HuH-7.5 (cell line): ENCODE data around the gene INTS7.
"Not testable (repeated sequence)": the region's sequence is repeated elsewhere in the genome, so short reads cannot be mapped to it uniquely, and the experiment has no call there.

ENCODE experiments used
- DNase-seq: peaks from one replicate; pipeline ENCODE4 v3.0.0; 2011; ENCODE audit warnings: low spot score

The INTS7 gene

GRCh38 chr1:211985556-211986264 is 49.6 kb downstream of the INTS7 start:
- DNase-seq, result no peak

DNA sequence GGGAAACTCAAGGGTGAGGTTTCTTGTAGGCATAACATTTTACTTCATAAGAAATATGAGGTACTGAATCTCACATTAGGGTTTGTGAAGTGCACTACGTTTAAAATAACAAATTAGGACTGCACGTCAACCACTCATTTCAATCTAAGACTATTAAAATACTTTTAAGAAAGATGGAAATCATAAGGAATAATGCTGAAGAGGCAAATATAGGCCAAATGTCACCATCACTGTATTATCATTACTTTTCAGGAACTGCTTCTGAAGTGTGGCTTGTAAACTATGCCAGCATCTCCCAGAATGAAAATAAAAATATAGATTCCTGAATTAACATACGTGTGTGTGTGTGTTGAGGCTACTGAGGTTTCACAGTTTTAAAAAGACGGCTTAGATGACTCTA is 56.8 kb downstream of the INTS7 start:
- DNase-seq, result no peak

GRCh38 chr1:211975152-211975941 is 60.0 kb downstream of the INTS7 start:
- DNase-seq, result no peak

DNA sequence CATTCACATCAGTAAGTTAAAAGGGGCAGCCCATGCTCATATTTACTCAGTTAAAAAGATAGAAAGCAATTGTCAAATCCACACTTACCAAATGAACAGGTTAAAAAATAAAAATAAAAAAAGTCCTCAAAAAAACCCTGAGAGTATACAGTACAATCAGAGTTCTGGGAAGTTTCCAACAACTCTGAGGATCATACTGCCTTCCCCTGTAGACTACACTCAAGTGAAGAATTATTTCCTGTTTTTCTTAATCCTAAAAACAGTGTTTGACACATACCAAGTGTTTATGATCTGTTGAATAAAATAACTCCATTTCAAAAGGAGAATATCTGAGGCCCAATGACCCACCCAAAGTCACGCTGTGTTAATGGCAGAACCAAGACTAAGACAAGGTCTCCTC is 61.8 kb downstream of the INTS7 start:
- no peak for DNase-seq

GRCh38 chr1:211968200-211968834 is 67.0 kb downstream of the INTS7 start:
- DNase-seq, result no peak

DNA sequence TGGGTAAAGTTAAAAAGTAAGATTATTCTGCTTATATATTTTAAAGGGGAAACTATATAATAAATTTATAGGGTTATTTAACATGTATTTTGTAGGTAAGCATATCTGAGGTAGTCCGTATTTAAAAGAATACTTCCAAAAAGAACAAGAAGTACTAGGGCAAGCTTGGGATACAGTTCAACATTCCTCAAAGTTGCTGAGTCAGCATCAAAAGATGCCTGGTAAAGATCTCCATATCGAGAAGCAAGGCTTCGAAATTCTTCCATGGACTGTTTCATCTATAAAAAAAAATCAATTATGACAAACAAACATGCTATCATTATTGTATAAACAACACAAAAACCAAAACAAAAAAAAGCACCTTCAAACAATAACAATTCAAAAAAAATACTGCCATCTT is 67.7 kb downstream of the INTS7 start:
- DNase-seq, result no peak

DNA sequence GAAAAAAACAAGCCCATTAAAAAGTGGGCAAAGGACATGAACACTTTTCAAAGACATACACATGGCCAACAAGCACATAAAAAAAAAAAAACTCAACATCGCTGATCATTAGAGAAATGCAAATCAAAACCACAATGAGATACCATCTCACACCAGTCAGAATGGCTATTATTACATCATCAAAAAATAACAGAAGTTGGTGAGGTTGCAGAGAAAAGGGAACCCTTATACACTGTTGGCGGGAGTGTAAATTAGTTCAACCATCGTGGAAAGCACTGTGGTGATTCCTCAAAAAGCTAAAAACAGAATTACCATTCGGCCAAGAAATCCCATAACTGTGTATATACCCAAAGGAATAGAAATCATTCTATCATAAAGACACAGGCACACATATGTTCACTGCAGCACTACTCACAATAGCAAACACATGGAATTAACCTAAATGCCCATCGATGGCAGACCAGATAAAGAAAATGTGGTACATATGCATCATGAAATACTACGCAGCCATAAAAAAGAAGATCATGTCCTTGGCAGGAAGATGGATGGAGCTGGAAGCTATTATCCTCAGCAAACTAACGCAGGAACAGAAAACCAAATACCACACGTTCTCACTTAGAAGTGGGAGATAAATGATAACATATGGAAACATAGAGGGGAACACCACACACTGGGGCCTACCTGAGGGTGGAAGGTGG is 70.1 kb downstream of the INTS7 start:
- no peak for DNase-seq

DNA sequence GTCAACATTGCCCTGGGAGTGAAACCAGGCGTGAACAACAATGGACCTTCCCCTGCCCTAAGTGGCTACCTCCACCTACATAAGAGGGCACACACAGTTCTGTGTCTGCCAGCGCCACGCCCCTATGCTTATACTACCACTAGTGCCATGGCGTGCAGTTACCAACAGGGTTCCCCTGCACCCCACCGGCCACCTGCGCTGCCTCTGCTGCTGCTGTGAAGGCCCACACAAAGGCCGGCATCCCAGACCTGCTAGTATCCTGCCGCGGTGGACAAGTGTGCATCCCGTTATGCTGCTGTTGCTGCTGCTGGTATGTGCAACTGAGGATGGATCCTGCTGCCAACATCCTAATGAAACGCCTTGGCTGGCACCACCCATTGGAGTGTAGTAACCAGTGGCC is 75.7 kb downstream of the INTS7 start:
- DNase-seq, result no peak

- no peak for DNase-seq
These were observed 76.1 kb downstream of the INTS7 start for GRCh38 chr1:211959221-211959620.

GRCh38 chr1:211954028-211954427 is 81.3 kb downstream of the INTS7 start:
- not testable (repeated sequence) for DNase-seq

- not testable (repeated sequence) for DNase-seq
These were observed 81.8 kb downstream of the INTS7 start for GRCh38 chr1:211953543-211953942.

DNA sequence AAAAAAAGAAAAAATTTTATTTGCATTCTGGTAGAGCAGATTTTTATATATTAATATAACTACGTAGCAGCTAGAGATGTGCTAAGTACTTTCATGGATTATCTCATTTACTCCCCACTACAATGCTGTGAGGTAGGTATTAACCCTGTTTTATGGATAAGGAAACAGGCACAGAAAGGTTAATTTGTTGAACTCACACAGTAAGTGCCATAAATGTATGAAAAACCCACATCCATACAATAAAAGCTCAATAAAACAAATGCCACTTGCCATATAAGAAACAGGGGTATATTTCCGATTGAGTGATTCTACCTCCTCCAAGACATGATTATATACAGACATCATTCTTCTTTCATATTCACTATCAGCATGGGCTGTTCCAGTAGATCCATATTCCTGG is 83.1 kb downstream of the INTS7 start:
- no peak for DNase-seq

- DNase-seq, result no peak
These were observed 83.5 kb downstream of the INTS7 start for GRCh38 chr1:211951856-211952255.

- DNase-seq, result no peak
These were observed 87.0 kb downstream of the INTS7 start for GRCh38 chr1:211948377-211948776.

GRCh38 chr1:211947396-211948295 is 87.7 kb downstream of the INTS7 start:
- no peak for DNase-seq

- peak; percentile 49 for DNase-seq
These were observed 90.4 kb downstream of the INTS7 start for GRCh38 chr1:211944733-211945500.

GRCh38 chr1:211942583-211942982 is 92.8 kb downstream of the INTS7 start:
- DNase-seq, result no peak

- DNase-seq, result no peak
These were observed 95.4 kb downstream of the INTS7 start for GRCh38 chr1:211939876-211940468.

DNA sequence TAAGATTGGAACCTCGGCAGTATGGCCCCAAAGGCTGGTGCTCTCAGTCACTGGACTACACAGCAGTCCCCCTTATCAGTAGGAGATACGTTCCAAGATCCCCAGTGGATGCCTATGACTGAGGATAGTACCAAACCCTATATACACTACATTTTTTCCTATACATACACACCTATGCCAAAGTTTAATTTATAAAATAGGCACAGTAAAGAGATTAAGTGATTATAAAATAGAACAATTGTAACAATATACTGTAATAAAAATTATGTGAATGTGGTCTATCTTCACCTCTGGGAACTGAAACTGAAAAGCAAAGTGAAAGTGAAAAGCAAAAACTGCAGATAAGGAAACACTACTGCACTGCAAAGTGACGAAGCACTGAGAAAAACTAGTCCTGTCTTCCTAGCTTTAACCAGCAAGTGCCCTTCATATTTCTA is 96.8 kb downstream of the INTS7 start:
- no peak for DNase-seq

DNA sequence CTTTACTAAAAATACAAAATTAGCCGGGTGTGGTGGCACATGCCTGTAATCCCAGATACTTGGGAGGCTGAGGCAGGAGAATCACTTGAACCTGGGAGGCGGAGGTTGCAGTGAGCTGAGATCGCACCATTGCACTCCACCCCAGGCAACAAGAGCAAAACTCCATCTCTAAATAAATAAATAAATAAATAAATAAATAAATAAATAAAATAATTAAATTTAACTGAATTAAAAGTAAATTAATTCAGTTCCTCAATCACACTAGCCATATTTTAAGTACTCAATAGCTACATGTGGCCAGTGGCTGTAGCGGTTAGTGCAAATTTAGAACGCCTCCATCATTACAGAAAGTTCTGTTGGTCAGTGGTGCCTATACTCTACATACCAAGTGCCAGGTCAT is 97.9 kb downstream of the INTS7 start:
- not testable (repeated sequence) for DNase-seq
